Retinal pigment epithelial cell (primary cell): ENCODE measurements around the gene ZNF835.

Experiments used
- DNase-seq: peaks from one replicate; pipeline ENCODE4 v3.0.0-alpha.2; 2010; ENCODE audit warnings: low read depth
- H3K4me3 ChIP-seq: 2 replicates; pipeline ENCODE4 v1.5.1; 2011; ENCODE audit warnings: mild to moderate bottlenecking, low read length, control low read depth, moderate library complexity
- CTCF ChIP-seq: conservative IDR thresholded peaks from 2 replicates; pipeline ENCODE4 v1.5.1; 2011; ENCODE audit warnings: low read depth, low read length, control low read depth, inconsistent platforms

Gene ZNF835

GRCh38 chr19:56642711-56643459 is 28.7 kb downstream of the ZNF835 start, which contains the start of gene SMIM17:
Gene SMIM17, plus strand, starts transcription at chr19:56643159. Its CDS starts 2,509 bp downstream, at chr19:56645668.
- H3K4me3 ChIP-seq = no peak within 1 kb of the TSS
- DNase-seq = no peak
- no peak for TF ChIP-seq CTCF

GRCh38 chr19:56639217-56639616 is 32.3 kb downstream of the ZNF835 start:
- H3K4me3 ChIP-seq = no peak overlapping the region
- DNase-seq = no peak
- TF ChIP-seq CTCF = no peak

GRCh38 chr19:56637976-56638555 is 33.5 kb downstream of the ZNF835 start:
- no peak for TF ChIP-seq CTCF
- H3K4me3 ChIP-seq = no peak overlapping the region
- peak; percentile 45 for DNase-seq

- no peak for DNase-seq
- no peak for TF ChIP-seq CTCF
- no peak overlapping the region for H3K4me3 ChIP-seq
Observed at GRCh38 chr19:56633021-56633420, 38.5 kb downstream of the ZNF835 start.

- no peak for TF ChIP-seq CTCF
- H3K4me3 ChIP-seq = no peak overlapping the region
- DNase-seq = no peak
Observed at GRCh38 chr19:56625708-56626107, 45.8 kb downstream of the ZNF835 start.

- TF ChIP-seq CTCF = no peak
- DNase-seq = no peak
- H3K4me3 ChIP-seq = no peak overlapping the region
Observed at GRCh38 chr19:56623006-56623405, 48.6 kb downstream of the ZNF835 start.

- TF ChIP-seq CTCF = no peak
- H3K4me3 ChIP-seq = no peak overlapping the region
Observed at GRCh38 chr19:56622374-56622773, 49.2 kb downstream of the ZNF835 start.

More at GRCh38 chr19:56622374-56622773, 49.2 kb downstream of the ZNF835 start:
- DNase-seq = no peak
